ENCODE measurements around the gene LAD1. TPM values are rescaled to one million over a fixed set of nuclear protein-coding genes. Genes with fewer than 3 reads are reported as not detected.

The LAD1 gene
- polyA plus RNA-seq, 2 of the 4 experiments (the other 2 are of a cell fraction) = 0.19 to 1.1 TPM

DNA sequence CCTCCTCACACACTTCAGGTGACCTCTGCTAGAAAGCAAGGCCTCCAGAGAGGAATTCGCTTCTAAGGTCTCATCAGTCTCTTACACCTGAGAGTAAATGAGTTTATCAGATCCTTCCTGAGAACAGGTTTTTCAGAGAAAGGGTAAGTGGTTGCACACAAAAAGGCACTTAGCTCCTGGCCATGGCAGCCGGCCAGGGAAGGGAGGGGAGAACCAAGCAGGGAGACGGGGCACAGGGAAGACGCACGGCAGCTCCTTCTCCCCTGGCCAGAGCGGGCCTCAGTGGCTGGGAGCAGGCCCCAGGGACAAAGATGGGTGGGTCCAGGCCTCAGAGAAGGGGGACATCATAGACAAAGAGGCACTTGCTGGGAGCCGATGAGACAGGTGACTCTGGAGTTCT, 18.0 kb downstream of the LAD1 start:
- 84% methylated on average over 7 of the region's 7 CpGs for WGBS (ENCODE audit: missing lambda C conversion rate)
- no peak for FAIRE-seq
- POLR2A ChIA-PET = no interaction called here

DNA sequence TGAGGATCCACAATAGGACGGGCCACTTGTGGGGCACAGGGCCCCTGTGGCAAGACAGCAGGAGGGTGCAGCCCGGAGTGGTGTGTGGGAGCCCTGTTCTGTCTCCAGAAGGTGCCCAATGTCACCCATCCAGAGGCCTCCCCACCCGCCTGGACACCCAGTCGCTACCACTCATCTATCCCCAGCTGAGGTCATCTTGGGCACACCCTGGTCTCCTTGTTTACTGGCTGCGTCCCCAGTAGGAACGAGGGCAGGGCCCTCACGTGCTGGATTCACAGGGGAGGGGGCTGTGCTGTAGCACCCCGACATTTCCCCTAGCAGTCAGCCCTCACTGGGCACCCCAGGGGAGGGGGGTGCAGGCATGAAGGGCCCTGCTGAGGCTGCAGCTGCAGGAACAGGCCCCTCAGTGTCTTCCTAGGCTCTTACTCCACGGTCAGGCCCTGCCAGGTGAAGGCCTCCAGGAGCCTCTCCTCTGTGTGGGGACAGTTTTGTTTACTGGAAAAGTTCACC, 19.3 kb downstream of the LAD1 start:
- no peak for DNase-seq (ENCODE audit: low read depth in 1 of 2, low spot score in 1 of 2)
- Histone ChIP-seq H3K4me1 (peaks cover 19% of the 10 kb centered on the region), H3K27ac (no peak overlapping the region), H3K9me3 (no peaks in the 10 kb centered on the region), H3K4me2 (no peak overlapping the region), H3K4me3 (no peak overlapping the region)
- TF ChIP-seq, protein P1, sequence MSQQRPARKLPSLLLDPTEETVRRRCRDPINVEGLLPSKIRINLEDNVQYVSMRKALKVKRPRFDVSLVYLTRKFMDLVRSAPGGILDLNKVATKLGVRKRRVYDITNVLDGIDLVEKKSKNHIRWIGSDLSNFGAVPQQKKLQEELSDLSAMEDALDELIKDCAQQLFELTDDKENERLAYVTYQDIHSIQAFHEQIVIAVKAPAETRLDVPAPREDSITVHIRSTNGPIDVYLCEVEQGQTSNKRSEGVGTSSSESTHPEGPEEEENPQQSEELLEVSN (IDR thresholded peaks at IDR 0.05; ENCODE audit: borderline replicate concordance, low read depth) = no peak
- TF ChIP-seq, protein P2, sequence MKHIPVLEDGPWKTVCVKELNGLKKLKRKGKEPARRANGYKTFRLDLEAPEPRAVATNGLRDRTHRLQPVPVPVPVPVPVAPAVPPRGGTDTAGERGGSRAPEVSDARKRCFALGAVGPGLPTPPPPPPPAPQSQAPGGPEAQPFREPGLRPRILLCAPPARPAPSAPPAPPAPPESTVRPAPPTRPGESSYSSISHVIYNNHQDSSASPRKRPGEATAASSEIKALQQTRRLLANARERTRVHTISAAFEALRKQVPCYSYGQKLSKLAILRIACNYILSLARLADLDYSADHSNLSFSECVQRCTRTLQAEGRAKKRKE (CRISPR knock-in tag; IDR thresholded peaks at IDR 0.05; ENCODE audit: low read depth) = no peak
- TF ChIP-seq GATA3 (IDR thresholded peaks at IDR 0.05; ENCODE audit: borderline replicate concordance) (no peak), JUNB (IDR thresholded peaks at IDR 0.05) (no peak), FOXS1 (CRISPR knock-in tag; IDR thresholded peaks at IDR 0.05) (no peak), SMC3 (IDR thresholded peaks at IDR 0.05) (no peak), NPAS2 (CRISPR knock-in tag; IDR thresholded peaks at IDR 0.05; ENCODE audit: borderline replicate concordance) (no peak), RCOR1 (IDR thresholded peaks at IDR 0.05; ENCODE audit: low read depth, low read length) (no peak), KDM5A (IDR thresholded peaks at IDR 0.05) (no peak), BHLHE40 (IDR thresholded peaks at IDR 0.05; ENCODE audit: low read depth, low read length) (no peak)
- TF ChIP-seq, protein P3, sequence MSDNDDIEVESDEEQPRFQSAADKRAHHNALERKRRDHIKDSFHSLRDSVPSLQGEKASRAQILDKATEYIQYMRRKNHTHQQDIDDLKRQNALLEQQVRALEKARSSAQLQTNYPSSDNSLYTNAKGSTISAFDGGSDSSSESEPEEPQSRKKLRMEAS (IDR thresholded peaks at IDR 0.05) = no peak
- TF ChIP-seq, protein P4, sequence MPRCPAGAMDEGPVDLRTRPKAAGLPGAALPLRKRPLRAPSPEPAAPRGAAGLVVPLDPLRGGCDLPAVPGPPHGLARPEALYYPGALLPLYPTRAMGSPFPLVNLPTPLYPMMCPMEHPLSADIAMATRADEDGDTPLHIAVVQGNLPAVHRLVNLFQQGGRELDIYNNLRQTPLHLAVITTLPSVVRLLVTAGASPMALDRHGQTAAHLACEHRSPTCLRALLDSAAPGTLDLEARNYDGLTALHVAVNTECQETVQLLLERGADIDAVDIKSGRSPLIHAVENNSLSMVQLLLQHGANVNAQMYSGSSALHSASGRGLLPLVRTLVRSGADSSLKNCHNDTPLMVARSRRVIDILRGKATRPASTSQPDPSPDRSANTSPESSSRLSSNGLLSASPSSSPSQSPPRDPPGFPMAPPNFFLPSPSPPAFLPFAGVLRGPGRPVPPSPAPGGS (IDR thresholded peaks at IDR 0.05) = no peak
- TF ChIP-seq, protein P5, sequence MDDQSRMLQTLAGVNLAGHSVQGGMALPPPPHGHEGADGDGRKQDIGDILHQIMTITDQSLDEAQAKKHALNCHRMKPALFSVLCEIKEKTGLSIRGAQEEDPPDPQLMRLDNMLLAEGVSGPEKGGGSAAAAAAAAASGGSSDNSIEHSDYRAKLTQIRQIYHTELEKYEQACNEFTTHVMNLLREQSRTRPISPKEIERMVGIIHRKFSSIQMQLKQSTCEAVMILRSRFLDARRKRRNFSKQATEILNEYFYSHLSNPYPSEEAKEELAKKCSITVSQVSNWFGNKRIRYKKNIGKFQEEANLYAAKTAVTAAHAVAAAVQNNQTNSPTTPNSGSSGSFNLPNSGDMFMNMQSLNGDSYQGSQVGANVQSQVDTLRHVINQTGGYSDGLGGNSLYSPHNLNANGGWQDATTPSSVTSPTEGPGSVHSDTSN (IDR thresholded peaks at IDR 0.05) = no peak
- TF ChIP-seq, protein P6, sequence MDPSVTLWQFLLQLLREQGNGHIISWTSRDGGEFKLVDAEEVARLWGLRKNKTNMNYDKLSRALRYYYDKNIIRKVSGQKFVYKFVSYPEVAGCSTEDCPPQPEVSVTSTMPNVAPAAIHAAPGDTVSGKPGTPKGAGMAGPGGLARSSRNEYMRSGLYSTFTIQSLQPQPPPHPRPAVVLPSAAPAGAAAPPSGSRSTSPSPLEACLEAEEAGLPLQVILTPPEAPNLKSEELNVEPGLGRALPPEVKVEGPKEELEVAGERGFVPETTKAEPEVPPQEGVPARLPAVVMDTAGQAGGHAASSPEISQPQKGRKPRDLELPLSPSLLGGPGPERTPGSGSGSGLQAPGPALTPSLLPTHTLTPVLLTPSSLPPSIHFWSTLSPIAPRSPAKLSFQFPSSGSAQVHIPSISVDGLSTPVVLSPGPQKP (IDR thresholded peaks at IDR 0.05; ENCODE audit: low read depth, low read length) = no peak
- ChIA-PET POLR2A (no interaction called here), CTCF (interaction anchor here (1.0 to 19.4 kb wide), 4 partner anchors 10 to 31 kb away, joined by 3 to 334 read pairs (median 54); partner anchors contain the start of gene LAD1)
- WGBS (ENCODE audit: missing lambda C conversion rate) = 86% methylated on average over 9 of the region's 9 CpGs
- no peak for FAIRE-seq
- no peak for ATAC-seq

More for the DNA sequence above, 18.0 kb downstream of the LAD1 start:
- Histone ChIP-seq H3K4me2 (no peak overlapping the region), H3K4me3 (no peak overlapping the region), H3K4me1 (peaks cover 32% of the 10 kb centered on the region), H3K9me3 (no peaks in the 10 kb centered on the region), H3K27ac (0 out of 6 replicates have a peak overlapping the region, but pooled peaks of 1 of the 2 experiments have one; percentile 15)
- TF ChIP-seq EHF (CRISPR knock-in tag; IDR thresholded peaks at IDR 0.05) (no peak), GATA3 (IDR thresholded peaks at IDR 0.05; ENCODE audit: borderline replicate concordance) (no peak), TFCP2L1 (CRISPR knock-in tag; IDR thresholded peaks at IDR 0.05) (no peak), HOXB5 (CRISPR knock-in tag; IDR thresholded peaks at IDR 0.05) (no peak), MYC (IDR thresholded peaks at IDR 0.05; ENCODE audit: borderline replicate concordance, low read length) (no peak), HDAC2 (IDR thresholded peaks at IDR 0.05) (no peak), EHMT2 (IDR thresholded peaks at IDR 0.05; ENCODE audit: low read depth) (no peak), KDM1A (IDR thresholded peaks at IDR 0.05; ENCODE audit: low read depth) (no peak), CEBPB (IDR thresholded peaks at IDR 0.05) (no peak), SMC3 (IDR thresholded peaks at IDR 0.05) (no peak), PHF8 (IDR thresholded peaks at IDR 0.05; ENCODE audit: borderline replicate concordance, low read depth) (no peak), HEYL (CRISPR knock-in tag; IDR thresholded peaks at IDR 0.05) (no peak)
- TF ChIP-seq, protein P7, sequence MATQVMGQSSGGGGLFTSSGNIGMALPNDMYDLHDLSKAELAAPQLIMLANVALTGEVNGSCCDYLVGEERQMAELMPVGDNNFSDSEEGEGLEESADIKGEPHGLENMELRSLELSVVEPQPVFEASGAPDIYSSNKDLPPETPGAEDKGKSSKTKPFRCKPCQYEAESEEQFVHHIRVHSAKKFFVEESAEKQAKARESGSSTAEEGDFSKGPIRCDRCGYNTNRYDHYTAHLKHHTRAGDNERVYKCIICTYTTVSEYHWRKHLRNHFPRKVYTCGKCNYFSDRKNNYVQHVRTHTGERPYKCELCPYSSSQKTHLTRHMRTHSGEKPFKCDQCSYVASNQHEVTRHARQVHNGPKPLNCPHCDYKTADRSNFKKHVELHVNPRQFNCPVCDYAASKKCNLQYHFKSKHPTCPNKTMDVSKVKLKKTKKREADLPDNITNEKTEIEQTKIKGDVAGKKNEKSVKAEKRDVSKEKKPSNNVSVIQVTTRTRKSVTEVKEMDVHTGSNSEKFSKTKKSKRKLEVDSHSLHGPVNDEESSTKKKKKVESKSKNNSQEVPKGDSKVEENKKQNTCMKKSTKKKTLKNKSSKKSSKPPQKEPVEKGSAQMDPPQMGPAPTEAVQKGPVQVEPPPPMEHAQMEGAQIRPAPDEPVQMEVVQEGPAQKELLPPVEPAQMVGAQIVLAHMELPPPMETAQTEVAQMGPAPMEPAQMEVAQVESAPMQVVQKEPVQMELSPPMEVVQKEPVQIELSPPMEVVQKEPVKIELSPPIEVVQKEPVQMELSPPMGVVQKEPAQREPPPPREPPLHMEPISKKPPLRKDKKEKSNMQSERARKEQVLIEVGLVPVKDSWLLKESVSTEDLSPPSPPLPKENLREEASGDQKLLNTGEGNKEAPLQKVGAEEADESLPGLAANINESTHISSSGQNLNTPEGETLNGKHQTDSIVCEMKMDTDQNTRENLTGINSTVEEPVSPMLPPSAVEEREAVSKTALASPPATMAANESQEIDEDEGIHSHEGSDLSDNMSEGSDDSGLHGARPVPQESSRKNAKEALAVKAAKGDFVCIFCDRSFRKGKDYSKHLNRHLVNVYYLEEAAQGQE (IDR thresholded peaks at IDR 0.05) = no peak
- CTCF ChIA-PET = interaction anchor here (0.7 to 19.4 kb wide), 8 partner anchors 9 to 127 kb away, joined by 3 to 334 read pairs (median 4); partner anchors contain the start of gene LAD1
- DNase-seq (ENCODE audit: low read depth in 1 of 2, low spot score in 1 of 2) (no peak), ATAC-seq (no peak)

Data from A549 (cell line).